PC-3 (cell line): Measurements from ENCODE around the gene ATP13A3.

ENCODE experiments used
- EZH2 ChIP-seq: fragments of 300-600 bp; sonication (generic); IDR thresholded peaks from one replicate; pipeline ENCODE4 v1.6.1; 2017; ENCODE audit warnings: antibody characterized with exemption, mild to moderate bottlenecking, low read length; ENCODE audit not compliant: unreplicated experiment
- EZH2phosphoT487 ChIP-seq: fragments of 300-600 bp; sonication (generic); IDR thresholded peaks from 2 replicates; pipeline ENCODE4 v1.6.1; 2018; ENCODE audit warnings: mild to moderate bottlenecking, antibody characterized with exemption, low read length, borderline replicate concordance
- TF ChIP-seq, protein P1 (sequence below): fragments of 300-600 bp; sonication (generic); conservative IDR thresholded peaks from 2 replicates; pipeline ENCODE4 v1.5.1; 2017; ENCODE audit warnings: antibody characterized with exemption, low read depth, mild to moderate bottlenecking, low read length

DNA sequence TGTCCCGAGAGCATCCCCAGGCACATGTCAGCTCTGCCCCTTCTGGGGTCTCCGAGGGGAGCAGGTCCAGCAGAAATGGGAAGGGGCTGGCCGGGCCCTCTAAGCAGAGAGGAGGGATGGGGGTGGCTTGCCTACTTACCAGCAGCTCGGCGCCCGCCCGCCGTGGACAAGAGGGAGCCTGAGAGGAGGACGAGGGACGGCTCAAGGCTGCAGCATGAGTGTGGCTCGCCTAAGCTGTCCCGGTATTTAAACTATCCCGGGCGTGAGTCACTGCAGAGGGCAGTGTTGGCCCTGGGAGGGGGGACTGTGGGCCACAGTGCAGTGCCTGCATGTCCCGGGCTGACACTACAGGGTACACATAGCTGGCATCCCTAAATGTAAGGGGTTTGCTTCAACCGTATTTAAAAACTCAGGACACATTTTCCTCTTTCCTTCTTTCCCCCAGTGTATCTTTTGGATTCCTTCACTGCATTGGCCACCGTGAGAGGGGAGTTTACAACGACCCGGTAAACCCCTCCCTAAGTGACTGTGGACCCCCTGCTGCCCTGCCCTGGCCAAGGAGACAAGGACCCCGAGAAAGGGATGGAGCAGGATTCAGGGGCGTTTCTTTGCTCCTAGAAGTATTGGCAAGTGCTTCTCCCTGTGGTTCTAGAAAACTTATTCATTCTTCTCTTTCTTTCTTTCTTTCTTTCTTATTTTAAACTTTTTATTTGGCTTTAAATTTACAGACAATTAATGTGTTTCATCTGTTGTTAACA lies 117.1 kb downstream of the ATP13A3 start, which contains the start of gene LRRC15:
- TF ChIP-seq, protein P1, sequence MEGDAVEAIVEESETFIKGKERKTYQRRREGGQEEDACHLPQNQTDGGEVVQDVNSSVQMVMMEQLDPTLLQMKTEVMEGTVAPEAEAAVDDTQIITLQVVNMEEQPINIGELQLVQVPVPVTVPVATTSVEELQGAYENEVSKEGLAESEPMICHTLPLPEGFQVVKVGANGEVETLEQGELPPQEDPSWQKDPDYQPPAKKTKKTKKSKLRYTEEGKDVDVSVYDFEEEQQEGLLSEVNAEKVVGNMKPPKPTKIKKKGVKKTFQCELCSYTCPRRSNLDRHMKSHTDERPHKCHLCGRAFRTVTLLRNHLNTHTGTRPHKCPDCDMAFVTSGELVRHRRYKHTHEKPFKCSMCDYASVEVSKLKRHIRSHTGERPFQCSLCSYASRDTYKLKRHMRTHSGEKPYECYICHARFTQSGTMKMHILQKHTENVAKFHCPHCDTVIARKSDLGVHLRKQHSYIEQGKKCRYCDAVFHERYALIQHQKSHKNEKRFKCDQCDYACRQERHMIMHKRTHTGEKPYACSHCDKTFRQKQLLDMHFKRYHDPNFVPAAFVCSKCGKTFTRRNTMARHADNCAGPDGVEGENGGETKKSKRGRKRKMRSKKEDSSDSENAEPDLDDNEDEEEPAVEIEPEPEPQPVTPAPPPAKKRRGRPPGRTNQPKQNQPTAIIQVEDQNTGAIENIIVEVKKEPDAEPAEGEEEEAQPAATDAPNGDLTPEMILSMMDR: peak; percentile 25; the same call in 1 of the 2 replicates
- TF ChIP-seq EZH2 (no peak), EZH2phosphoT487 (no peak)
